ENCODE results near the gene BBIP1.
A peak's percentile ranks its signal among the peaks of the same experiment; 100 is the strongest.

The BBIP1 gene

DNA sequence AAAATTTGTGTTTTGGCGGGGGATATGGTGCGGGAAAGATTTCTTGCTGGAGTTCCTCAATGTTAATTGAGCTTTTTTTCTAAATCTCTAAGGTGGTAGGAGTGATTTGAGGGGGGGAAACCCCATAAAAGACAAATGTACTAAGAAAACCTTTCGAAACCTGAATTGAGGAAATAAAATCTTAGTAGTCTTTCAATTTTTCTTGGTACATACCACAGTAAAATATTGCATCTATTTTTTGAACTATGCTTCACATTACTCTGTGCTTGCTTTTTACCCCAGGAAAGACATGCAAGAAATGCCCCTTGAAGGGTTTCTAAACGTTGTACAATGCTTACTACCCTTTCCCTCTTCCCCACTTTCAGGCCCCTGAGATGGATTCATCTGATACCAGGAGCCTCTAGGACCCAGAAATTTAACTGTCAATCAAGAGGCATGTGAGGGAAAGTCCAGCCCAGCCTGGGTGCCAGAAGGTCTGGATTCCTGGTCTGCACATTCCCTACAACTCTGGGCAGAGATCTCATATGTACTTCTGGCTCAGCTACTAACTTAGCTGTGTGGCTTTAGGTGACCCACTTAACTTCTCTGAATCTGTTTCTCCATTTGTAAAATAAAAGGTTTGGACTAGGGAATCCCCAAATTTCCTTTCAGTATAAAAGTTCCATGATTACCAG, 53.0 kb downstream of the BBIP1 start:
- DNase-seq, result no peak
- Mint-ChIP-seq H3K4me1 (ENCODE audit: low read depth) (peaks cover 97% of the 10 kb centered on the region), H3K9me3 (no peaks in the 10 kb centered on the region), H3K27ac (peak overlapping the region; percentile 97), H3K4me3 (peak overlapping the region; percentile 71), H3K36me3 (ENCODE audit: low read depth) (peaks cover under 1% of the 10 kb centered on the region), H3K27me3 (no peaks in the 10 kb centered on the region)

- H3K36me3 Mint-ChIP-seq (ENCODE audit: low read depth), result peaks cover 6% of the 10 kb centered on the region
- H3K27ac Mint-ChIP-seq, result peak overlapping the region; percentile 97
- no peak for DNase-seq
- H3K4me1 Mint-ChIP-seq (ENCODE audit: low read depth), result peaks cover 97% of the 10 kb centered on the region
- H3K4me3 Mint-ChIP-seq, result peak overlapping the region; percentile 71
- no peaks in the 10 kb centered on the region for H3K27me3 Mint-ChIP-seq
- H3K9me3 Mint-ChIP-seq, result no peaks in the 10 kb centered on the region
These were observed 53.7 kb downstream of the BBIP1 start for GRCh38 chr10:110865186-110865808.

GRCh38 chr10:110864662-110865140, 54.3 kb downstream of the BBIP1 start:
- Mint-ChIP-seq H3K4me1 (ENCODE audit: low read depth) (peaks cover 97% of the 10 kb centered on the region), H3K4me3 (peak overlapping the region; percentile 71), H3K9me3 (no peaks in the 10 kb centered on the region), H3K27ac (peak overlapping the region; percentile 97), H3K36me3 (ENCODE audit: low read depth) (peaks cover 6% of the 10 kb centered on the region), H3K27me3 (no peaks in the 10 kb centered on the region)
- DNase-seq, result no peak

DNA sequence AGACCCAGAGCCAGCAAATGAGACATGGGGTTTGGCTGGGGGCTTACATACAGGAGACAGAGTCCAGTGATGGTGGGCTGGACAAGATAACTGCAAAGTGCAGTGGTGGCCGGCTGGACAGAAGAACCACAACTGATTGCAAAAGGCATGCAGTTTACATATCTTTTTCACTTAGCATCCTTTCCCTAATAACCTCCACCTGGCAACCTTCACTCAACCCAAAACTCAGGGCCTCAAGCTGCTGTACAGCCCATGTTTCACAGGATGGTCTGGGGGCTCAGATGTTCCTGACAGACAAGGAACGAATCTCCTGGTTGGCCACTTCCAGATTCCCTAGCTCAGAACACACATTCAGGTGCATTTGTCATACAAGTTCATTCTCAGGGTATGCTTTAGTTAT, 55.0 kb downstream of the BBIP1 start:
- Mint-ChIP-seq H3K27me3 (no peaks in the 10 kb centered on the region), H3K4me1 (ENCODE audit: low read depth) (peaks cover 97% of the 10 kb centered on the region), H3K9me3 (no peaks in the 10 kb centered on the region), H3K4me3 (no peak overlapping the region), H3K27ac (peak overlapping the region; percentile 97), H3K36me3 (ENCODE audit: low read depth) (peaks cover 6% of the 10 kb centered on the region)
- DNase-seq, result no peak

GRCh38 chr10:110863361-110863760, 55.6 kb downstream of the BBIP1 start:
- peak overlapping the region; percentile 97 for H3K27ac Mint-ChIP-seq
- DNase-seq, result no peak
- no peaks in the 10 kb centered on the region for H3K27me3 Mint-ChIP-seq
- H3K4me3 Mint-ChIP-seq, result no peak overlapping the region
- H3K36me3 Mint-ChIP-seq (ENCODE audit: low read depth), result peaks cover 6% of the 10 kb centered on the region
- peaks cover 95% of the 10 kb centered on the region for H3K4me1 Mint-ChIP-seq (ENCODE audit: low read depth)
- no peaks in the 10 kb centered on the region for H3K9me3 Mint-ChIP-seq

DNA sequence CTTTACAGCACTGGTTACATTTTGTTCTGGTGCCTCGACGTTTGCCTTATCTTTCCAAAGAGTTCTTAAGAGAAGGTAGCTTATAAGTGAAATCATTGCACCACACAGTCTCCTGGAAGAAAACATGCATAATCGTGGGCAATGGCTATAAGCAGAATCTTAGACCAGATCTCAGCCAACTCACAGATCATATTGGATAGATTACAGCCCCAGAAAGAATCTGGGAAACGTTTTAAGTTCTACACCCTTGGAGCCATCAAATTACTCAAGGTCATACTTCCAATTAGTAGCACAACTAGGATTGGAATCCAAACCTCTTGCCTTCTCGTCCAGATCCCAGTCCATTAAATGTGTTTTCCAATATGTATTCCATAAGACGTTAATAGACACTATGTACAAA, 56.0 kb downstream of the BBIP1 start:
- H3K9me3 Mint-ChIP-seq, result no peaks in the 10 kb centered on the region
- H3K27me3 Mint-ChIP-seq, result no peaks in the 10 kb centered on the region
- H3K27ac Mint-ChIP-seq, result peak overlapping the region; percentile 97
- H3K4me3 Mint-ChIP-seq, result no peak overlapping the region
- DNase-seq, result no peak
- H3K4me1 Mint-ChIP-seq (ENCODE audit: low read depth), result peaks cover 95% of the 10 kb centered on the region
- H3K36me3 Mint-ChIP-seq (ENCODE audit: low read depth), result peaks cover 6% of the 10 kb centered on the region

- H3K4me1 Mint-ChIP-seq (ENCODE audit: low read depth), result peaks cover 96% of the 10 kb centered on the region
- peak overlapping the region; percentile 97 for H3K27ac Mint-ChIP-seq
- peaks cover 2% of the 10 kb centered on the region for H3K9me3 Mint-ChIP-seq
- no peak for DNase-seq
- no peaks in the 10 kb centered on the region for H3K27me3 Mint-ChIP-seq
- no peak overlapping the region for H3K4me3 Mint-ChIP-seq
- peaks cover 8% of the 10 kb centered on the region for H3K36me3 Mint-ChIP-seq (ENCODE audit: low read depth)
These were observed 56.9 kb downstream of the BBIP1 start for GRCh38 chr10:110861930-110862649.

DNA sequence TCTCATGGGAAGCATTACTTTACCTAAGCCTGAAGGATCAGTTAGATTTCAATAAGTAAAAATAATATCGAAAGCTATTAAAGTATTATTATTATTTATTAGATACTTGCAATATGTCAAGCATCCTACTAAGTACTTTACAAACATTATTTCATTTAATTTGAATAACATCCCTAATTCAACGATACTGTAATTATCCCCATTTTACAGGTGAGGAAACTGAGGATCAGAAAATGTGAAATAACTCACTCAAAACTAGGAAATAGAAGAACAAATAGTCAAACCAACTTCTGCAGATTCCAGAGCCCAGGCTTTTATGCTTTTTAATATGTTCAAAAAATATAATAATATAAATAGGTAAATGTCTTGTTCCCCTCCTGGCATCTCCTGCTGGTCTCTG, 57.5 kb downstream of the BBIP1 start:
- no peak overlapping the region for H3K4me3 Mint-ChIP-seq
- peaks cover 8% of the 10 kb centered on the region for H3K36me3 Mint-ChIP-seq (ENCODE audit: low read depth)
- H3K4me1 Mint-ChIP-seq (ENCODE audit: low read depth), result peaks cover 90% of the 10 kb centered on the region
- DNase-seq, result no peak
- H3K27ac Mint-ChIP-seq, result peak overlapping the region; percentile 90
- H3K27me3 Mint-ChIP-seq, result no peaks in the 10 kb centered on the region
- peaks cover 2% of the 10 kb centered on the region for H3K9me3 Mint-ChIP-seq

- Mint-ChIP-seq H3K9me3 (peaks cover 2% of the 10 kb centered on the region), H3K27me3 (no peaks in the 10 kb centered on the region), H3K4me3 (peak overlapping the region; percentile 37), H3K27ac (peak overlapping the region; percentile 90), H3K4me1 (ENCODE audit: low read depth) (peaks cover 87% of the 10 kb centered on the region), H3K36me3 (ENCODE audit: low read depth) (peaks cover 8% of the 10 kb centered on the region)
- peak; percentile 69 for DNase-seq
These were observed 58.3 kb downstream of the BBIP1 start for GRCh38 chr10:110860576-110861241.

DNA sequence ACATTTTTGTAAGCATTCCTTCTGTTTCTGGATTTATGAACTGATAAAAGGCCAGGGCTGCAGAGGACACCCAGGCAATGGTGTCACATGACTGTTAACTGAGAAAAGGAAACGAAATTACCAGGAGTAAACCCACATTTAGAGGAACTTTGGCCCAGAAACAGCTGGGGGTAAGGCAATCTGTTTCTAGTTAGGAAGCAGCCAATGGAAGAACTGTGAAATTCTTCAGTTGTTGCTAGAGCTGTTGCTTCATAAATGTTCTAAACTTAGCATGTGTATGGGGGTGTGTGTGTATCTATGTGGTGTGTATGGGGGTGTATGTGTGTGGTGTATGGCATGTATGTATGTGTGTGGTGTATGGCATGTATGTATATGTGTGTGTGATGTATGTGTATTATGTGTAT, 59.0 kb downstream of the BBIP1 start:
- peak overlapping the region; percentile 90 for H3K27ac Mint-ChIP-seq
- H3K27me3 Mint-ChIP-seq, result no peaks in the 10 kb centered on the region
- H3K36me3 Mint-ChIP-seq (ENCODE audit: low read depth), result peaks cover 8% of the 10 kb centered on the region
- peaks cover 87% of the 10 kb centered on the region for H3K4me1 Mint-ChIP-seq (ENCODE audit: low read depth)
- H3K4me3 Mint-ChIP-seq, result no peak overlapping the region
- H3K9me3 Mint-ChIP-seq, result peaks cover 4% of the 10 kb centered on the region
- DNase-seq, result no peak

GRCh38 chr10:110859206-110859972, 59.6 kb downstream of the BBIP1 start:
- no peak for DNase-seq
- peaks cover 6% of the 10 kb centered on the region for H3K9me3 Mint-ChIP-seq
- no peaks in the 10 kb centered on the region for H3K27me3 Mint-ChIP-seq
- H3K4me1 Mint-ChIP-seq (ENCODE audit: low read depth), result peaks cover 87% of the 10 kb centered on the region
- peak overlapping the region; percentile 90 for H3K27ac Mint-ChIP-seq
- H3K36me3 Mint-ChIP-seq (ENCODE audit: low read depth), result peaks cover 8% of the 10 kb centered on the region
- no peak overlapping the region for H3K4me3 Mint-ChIP-seq

DNA sequence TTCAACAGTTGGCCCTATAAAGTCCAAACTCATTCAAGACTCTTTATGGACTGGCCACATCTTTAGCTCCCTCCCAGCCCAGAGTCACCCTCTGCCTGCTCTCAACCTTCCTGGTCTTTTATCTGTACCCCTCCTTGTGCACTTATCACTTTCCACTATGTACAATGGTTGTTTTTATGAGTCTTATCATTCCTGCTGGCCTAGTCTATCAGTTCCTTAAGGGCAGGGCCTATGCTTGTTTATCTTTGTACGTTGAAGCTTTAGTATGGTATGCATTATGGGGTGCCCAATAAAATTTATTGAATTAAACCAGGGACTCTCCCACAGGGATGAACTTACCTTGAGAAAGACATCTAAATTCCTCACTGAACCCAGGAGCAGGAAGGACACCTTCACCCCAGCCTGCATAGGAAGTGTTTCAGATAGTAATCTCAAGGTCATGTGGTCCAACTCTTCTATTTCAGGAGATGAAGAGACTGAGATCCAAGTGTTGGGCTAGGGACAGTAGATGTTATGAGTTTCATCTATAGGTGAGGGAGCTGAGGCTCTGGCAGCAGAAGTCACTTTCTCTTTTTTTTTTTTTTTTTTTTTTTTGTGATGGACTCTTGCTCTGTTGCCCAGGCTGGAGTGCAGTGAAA, 60.6 kb downstream of the BBIP1 start:
- Mint-ChIP-seq H3K27ac (peak overlapping the region; percentile 20), H3K36me3 (ENCODE audit: low read depth) (peaks cover 8% of the 10 kb centered on the region), H3K4me1 (ENCODE audit: low read depth) (peaks cover 87% of the 10 kb centered on the region), H3K9me3 (peaks cover 6% of the 10 kb centered on the region), H3K4me3 (no peak overlapping the region), H3K27me3 (no peaks in the 10 kb centered on the region)
- DNase-seq, result no peak

DNA sequence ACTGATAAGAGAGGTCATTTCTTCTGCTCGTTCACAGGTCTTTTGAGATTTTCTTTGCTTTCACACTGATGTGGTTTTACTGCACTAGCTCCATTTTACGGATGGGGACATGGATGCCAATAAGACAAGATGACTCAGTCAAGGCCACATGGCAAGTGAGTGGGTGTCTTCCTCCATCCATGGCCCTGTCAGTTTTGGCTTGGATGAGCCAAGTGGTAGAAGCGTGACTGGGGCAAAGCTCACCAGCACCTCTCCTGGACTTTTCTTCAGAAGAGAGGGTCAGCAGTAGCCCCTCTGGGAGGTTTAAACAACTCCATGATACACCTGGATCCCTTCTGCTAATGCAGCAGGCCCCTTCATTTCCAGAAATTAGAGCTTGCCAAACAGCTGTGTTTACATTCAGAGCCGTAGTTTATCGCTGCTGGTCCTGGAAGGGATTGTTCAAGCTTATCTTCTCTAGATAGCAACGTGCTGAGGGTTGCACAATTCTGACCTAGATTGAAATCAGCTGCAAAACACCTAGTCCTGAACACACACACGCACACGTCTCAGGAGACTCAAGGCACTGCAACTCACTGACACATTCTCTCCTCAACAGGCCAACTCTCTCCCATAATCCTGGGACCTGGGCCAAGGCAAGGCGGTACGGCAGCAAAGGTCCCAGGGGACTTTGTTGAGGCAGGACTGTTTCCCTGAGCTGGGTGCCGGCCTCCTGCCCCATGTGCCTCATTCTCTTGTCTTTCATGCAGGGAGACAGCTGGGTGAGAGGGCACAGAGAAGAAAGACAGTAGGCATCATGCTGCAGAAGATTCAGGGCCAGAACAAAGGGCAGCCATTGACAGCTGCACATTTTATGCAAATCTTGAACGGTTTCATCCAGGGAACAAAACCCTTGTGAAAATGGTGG, 61.5 kb downstream of the BBIP1 start:
- H3K4me1 Mint-ChIP-seq (ENCODE audit: low read depth), result peaks cover 87% of the 10 kb centered on the region
- H3K27me3 Mint-ChIP-seq, result no peaks in the 10 kb centered on the region
- peak overlapping the region; percentile 12 for H3K4me3 Mint-ChIP-seq
- H3K27ac Mint-ChIP-seq, result peak overlapping the region; percentile 20
- no peak for DNase-seq
- peaks cover 6% of the 10 kb centered on the region for H3K9me3 Mint-ChIP-seq
- H3K36me3 Mint-ChIP-seq (ENCODE audit: low read depth), result peaks cover 8% of the 10 kb centered on the region
